Right ventricle myocardium inferior (tissue), 1 donor: Measurements from ENCODE around the gene KCNK1. TPM values are rescaled to one million over a fixed set of nuclear protein-coding genes. Genes with fewer than 3 reads are reported as not detected.
"Not testable (repeated sequence)": the region's sequence is repeated elsewhere in the genome, so short reads cannot be mapped to it uniquely, and the experiment has no call there.

Experiments used
- ATAC-seq: fragments of 200-7000 bp; cut with Tn5 transposase; one replicate; pipeline ENCODE4 v1.9.1; 2020; ENCODE audit warnings: mild to moderate bottlenecking, moderate library complexity
- DNase-seq: peaks from one replicate; pipeline ENCODE4 v3.0.0; 2021; ENCODE audit errors: missing footprints
- intact Hi-C: fragments of 100-400 bp; cut with DNase I; formaldehyde crosslinking; loops from one replicate; pipeline ENCODE4 v1.11.0; 2022
- total RNA-seq: library from RNA; stranded (reverse); fragmentation: NEBNext Ultra II Directional; extraction: Animal tissue kit (Norgen Biotek cat#: 25700); gene quantifications from one replicate; pipeline ENCODE4 v1.2.1, GENCODE V29; 2021
- donor health status: DM: no; HTN: yes; CAD: no; lungs with severe emphysema.

The KCNK1 gene
- total RNA-seq, 1 donor from 2014 or later, result 25.4 TPM

DNA sequence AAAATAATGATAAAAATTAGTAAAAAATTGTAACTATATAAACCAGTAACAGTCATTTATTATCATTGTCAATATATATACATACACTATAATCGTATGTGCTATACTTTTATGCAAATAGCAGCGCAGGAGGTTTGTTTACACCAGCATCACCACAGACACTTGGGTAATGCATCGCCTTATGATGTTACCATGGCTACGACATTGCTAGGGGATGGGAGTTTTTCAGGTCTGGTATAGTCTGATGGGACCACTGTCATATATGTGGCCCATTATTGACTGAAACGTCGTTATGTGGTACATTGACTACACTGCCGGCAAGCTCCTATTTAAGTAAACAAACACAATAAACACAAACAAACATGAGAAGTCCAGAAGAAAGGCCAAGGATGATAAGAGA lies 45.6 kb downstream of the KCNK1 start:
- intact Hi-C loops, result no loop called here
- no peak for DNase-seq
- no peak for ATAC-seq

DNA sequence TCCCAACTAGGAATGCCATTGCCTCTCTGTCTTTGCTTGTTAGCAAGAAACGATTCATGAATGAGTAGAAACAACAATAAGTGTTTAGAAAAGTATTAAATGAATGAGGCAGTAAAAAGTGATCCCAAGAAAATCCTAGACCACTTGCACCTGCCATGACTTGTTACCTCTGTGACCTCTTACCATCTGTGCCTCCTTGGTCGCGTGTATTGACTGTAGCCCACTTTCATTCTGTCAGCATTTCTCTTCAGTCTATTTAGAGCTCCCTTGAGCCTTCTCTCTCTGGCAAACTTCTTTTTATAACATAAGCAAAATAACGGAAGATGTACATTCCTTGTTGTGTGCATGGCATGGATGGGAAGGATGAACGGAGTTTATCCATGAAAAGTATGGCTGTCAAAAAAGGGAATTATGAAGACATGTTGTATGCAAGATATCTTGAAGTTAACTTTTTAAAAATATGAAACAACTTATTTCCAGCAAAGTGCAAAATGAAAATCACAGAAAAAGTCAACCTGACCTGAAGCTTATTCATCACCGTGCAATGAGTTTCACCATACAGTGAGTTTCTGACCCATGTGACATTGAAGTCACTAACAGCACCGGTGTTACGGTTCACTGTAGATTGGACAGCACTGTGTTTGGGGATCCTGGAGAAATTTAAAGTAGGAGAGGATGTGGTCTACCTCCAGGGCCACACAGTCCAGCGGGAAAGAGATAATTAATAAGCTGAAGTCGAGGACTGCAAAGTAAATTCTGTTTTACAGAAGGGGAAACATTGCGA lies 47.7 kb downstream of the KCNK1 start:
- intact Hi-C loops, result no loop called here
- DNase-seq (no peak), ATAC-seq (no peak)

DNA sequence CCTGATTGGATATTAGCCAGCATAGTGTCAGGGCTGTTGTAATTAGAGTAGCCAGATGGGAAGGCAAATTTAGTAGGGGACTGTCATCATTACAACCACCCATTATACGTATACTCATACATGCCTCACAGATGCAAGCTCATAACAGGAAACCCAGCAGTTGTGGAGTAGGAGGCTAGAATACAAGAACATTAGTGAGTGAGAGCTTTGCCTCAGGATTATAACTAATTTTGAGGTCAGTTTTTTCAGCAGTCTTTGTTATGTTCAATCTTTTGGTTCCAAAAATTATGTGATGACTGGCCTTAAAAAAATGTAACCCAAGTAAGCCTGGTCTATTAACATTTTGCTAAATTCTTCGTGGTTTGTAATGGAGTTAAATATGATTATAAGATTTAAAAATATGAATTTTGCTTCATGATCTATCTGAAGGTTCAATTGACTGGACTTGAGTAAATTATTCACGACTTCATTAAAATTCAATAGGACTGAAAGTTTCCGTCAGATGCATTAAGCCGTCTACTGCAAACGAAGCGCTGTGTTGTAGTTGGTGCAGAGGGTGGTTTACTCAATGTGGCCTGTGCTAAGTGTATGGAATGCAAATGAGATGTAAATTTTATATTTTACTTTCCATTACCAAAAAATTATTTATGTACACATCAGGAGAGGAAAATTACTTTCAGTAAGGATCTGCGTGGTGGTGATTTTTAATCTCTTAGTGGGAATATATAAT lies 48.8 kb downstream of the KCNK1 start:
- intact Hi-C loops, result no loop called here
- no peak for DNase-seq
- no peak for ATAC-seq

DNA sequence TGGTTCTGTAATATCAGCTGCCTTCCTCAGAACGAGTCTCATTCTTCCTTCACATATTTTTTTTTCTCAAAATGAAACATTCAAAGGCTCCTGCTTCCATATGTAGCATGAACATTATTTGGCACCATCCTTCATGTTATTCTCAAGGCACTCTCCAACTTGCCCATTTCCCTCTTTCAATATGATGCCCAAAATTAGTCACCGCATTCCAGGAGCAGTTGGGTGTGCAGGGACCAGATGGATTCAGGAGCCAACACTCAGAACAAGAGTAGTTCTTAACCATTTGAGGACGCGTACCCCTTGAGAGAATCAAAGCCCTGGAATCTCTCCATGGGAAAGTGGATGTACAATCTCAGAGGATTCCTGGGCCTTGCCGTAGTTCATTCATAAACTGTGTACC lies 50.3 kb downstream of the KCNK1 start:
- no peak for ATAC-seq

DNA sequence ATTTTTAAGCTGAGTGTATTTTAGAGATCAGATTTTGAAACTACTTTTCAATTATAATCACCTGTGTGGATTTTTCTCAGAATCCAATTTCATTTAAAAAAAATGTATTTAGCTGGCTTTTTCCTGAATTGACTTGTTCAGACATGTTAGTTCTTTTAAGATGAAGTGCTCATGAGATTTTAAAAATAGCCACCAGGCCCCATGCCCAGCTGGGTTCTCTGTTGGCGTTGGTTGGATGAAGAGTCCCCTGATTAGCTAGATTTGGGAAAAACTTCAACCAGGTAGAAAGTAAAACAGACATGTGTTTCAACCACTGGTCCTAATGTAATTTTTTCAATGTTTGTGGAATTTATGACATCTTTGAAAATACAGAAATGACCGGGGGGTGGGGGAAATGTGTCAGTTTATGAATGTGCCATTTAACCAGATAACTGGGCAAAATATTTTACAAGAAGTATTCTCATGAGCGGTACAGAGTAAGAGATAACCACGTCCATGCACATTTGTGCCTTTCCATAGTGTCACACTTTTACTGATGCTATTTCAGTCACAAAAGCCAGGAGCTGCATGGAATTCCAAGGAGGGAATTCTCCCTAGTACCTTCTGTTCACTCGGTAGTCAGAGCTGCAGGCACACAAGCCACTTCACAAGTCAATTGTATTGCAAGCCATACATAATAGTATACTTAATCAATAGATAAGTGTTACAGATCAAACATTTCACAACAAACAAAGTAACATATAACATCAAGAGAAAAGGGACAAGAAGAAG lies 51.1 kb downstream of the KCNK1 start:
- DNase-seq (no peak), ATAC-seq (peak; percentile 49)
- intact Hi-C loops, result loop anchor here (1.0 kb wide), 1 partner anchor 57 kb away; no protein-coding TSS in a partner anchor

More for the DNA sequence above, 50.3 kb downstream of the KCNK1 start:
- DNase-seq, result no peak
- intact Hi-C loops, result no loop called here

DNA sequence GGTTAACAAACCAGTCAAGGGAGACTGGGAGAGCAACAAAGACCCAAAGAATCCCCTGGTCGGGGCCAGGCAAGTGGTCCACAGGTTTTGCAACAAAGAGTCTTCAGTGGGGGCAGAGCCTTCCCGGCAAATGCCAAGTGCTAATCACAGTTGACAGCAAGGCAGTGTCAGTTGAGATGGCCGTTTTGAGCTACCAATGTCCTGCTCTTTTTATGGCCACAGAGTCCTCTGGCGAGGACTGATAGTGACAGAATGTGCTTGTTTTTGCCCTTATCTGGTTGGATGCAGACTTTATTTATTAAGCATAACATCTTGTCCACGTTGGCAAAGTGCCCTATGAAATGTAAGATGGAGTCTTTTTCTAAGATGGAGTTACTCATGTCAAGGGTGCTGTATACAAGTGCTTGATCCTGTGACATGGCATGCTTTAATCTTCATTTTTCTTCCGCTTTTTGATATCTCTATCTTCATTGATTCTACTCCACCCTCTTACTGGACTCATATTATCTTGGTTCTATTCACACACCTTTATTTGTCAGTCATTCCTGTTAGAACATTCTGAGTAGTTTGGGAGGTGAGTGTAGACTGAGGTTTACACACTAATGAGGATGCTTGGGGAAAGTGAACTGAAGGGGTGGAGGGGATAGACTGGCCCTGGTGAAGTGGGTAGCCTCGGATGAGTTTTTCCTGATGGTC lies 51.8 kb downstream of the KCNK1 start:
- intact Hi-C loops, result loop anchor here (1.0 kb wide), 1 partner anchor 57 kb away; no protein-coding TSS in a partner anchor
- DNase-seq, result no peak
- peak; percentile 84 for ATAC-seq

DNA sequence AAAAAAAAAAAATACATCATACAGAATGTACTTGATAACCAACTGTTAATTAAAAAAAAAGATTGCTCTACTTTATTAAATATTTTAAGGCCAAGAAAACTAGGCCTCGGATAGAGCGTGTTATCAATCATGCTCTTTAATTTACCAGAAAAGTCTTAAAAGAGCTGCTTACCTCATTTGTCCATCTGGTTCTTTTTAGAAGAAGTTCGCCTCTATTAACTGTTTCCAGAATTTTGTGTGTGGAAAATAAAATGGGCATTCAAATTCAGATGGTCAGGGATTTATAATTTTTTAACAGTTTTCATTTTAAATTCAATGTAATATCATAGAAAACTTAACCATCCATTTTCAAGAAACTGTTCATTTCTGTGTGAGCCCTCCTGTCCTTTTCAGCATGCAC lies 53.8 kb downstream of the KCNK1 start:
- intact Hi-C loops, result no loop called here
- ATAC-seq, result no peak

DNA sequence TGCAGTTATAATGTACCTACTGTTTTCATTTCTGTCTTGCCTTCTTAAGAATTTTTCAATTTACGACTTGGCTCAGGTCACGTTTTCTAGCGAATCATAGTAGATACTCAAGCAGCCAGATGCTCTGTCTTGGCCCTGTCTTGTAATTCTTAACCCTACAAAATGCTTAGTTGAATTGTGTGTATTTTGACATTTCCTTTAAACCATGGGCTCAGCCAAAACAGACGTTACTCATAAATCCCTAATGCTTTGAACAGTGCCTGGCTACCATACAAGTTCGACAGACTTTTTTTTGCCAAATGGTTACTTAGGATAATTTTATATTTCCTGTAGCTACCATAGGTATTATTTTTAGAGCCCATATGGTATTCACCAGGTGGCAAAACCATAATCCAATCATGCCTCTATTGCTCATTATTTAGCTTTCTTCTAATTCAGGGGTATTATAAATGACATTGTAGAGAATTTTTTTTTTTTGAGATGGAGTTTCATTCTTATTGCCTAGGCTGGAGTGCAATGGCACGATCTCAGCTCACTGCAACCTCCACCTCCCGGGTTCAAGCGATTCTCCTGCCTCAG lies 54.3 kb downstream of the KCNK1 start:
- intact Hi-C loops, result no loop called here
- no peak for DNase-seq
- peak; percentile 22 for ATAC-seq

More for the DNA sequence above, 53.8 kb downstream of the KCNK1 start:
- DNase-seq, result no peak

DNA sequence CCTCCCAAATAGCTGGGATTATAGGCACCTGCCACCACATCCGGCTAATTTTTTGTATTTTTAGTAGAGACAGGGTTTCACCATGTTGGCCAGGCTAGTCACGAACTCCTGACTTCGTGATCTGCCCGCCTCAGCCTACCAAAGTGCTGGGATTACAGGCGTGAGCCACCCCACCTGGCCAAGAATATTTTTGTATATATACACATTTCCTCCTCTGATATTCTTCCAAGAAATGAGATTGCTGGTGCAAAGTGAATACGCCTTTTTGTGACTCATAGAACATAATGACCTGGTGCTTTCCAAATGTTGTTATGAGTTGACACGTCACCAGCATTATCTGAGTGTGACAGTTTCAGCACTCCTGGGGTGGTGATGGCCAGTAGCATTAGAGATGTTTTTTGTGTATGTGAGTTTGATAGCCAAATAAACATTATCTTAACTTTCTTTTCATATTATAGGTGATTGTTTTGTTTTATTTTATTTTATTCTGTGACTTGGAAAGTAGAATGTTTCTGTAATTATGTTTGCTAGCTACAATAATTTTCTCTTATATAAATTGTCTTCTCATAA lies 54.9 kb downstream of the KCNK1 start:
- intact Hi-C loops, result no loop called here
- ATAC-seq (peak; percentile 69), DNase-seq (no peak)

DNA sequence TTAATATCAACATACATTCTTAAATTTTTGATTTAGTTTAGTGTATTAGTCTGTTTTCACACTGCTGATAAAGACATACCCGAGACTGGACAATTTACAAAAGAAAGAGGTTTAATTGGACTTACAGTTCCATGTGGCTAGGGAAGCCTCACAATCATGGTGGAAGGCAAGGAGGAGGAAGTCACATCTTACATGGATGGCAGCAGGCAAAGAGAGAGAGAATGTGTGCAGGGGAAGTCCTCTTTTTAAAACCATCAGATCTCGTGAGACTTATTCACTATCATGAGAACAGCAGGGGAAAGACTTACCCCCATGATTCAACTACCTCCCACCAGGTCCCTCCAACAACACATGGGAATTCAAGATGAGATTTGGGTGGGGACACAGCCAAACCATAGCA lies 56.5 kb downstream of the KCNK1 start:
- ATAC-seq, DNase-seq, intact Hi-C loops: not testable (repeated sequence)

DNA sequence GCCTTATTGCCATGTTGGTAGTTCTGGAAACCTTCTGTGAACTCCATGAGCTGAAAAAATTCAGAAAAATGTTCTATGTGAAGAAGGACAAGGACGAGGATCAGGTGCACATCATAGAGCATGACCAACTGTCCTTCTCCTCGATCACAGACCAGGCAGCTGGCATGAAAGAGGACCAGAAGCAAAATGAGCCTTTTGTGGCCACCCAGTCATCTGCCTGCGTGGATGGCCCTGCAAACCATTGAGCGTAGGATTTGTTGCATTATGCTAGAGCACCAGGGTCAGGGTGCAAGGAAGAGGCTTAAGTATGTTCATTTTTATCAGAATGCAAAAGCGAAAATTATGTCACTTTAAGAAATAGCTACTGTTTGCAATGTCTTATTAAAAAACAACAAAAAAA lies 57.4 kb downstream of the KCNK1 start:
- intact Hi-C loops, result no loop called here
- ATAC-seq (no peak), DNase-seq (no peak)

DNA sequence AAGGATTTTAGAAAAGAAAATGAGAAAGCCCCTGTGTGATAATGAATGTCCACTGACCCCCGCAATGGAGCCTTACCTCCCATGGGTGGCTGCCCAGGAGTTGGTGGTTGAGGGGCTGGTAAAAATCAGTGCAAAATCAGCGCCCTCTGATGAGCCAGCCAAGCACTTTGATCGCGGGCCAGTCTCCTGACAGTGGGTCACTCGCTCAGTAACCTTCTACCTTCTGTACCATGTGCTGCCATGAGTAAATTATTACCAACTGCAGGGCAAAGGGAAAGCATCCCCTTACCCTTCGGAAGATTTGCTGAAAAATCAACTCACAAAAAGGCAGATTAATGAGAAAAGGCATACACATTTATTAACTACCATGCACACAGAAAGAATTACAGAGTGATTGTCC lies 58.8 kb downstream of the KCNK1 start:
- ATAC-seq (no peak), DNase-seq (no peak)
- intact Hi-C loops, result no loop called here

DNA sequence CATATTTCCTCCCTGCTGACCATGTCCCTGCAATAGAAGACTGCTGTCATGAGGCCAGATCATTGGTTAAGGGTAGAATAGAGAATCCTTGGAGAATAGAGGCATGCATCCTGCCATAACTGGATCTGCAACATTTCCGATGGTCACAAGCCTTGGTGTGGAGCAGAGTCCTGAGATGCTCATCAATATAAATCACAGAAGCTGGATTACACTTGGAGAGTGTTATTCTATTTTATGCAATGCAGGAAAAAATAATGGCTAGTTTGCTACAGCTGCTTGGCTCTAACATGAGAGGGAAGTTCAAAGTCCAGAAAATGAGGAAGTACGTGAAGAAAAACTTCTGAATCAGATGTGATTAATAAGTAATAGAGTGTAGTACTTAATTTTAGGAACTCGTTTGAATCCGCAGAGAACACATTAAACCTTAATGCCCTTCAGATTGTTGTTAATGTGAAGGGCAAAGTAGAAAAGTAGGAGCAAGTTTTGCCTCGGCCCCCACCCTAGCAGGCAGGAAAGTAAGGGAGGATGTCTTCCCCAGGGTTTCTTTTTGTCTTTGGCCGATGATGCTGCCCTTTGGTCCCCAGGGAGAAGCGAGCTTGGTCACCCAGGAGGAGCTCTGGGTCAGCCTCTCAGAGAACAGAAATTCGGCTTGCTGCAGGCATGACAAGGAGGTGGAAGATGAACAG lies 59.5 kb downstream of the KCNK1 start:
- intact Hi-C loops, result no loop called here
- DNase-seq, result no peak
- no peak for ATAC-seq

DNA sequence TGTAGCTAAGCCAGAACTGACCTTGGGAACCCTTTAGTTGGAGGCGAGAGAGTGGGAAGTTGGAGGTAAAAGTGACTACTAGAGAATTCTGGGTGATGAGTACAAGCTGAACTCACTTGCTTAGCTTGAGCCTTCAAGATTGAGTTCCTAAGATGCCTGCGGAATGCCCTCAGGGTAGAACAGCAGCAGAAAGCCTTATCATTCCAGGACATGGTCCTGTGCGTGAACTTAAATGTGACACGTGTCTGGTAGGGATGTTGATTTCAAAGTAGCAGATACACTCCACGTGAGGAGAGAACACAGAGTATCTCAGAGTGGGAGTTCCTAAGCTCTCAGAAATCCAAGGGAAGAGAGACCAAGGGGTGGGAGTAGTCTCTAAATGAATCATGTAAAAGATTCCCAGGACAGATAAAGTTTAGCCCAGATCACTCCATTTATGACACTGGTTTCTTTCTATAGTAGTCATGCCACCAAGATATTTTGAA lies 60.1 kb downstream of the KCNK1 start:
- DNase-seq (no peak), ATAC-seq (peak; percentile 6)
- intact Hi-C loops, result no loop called here

DNA sequence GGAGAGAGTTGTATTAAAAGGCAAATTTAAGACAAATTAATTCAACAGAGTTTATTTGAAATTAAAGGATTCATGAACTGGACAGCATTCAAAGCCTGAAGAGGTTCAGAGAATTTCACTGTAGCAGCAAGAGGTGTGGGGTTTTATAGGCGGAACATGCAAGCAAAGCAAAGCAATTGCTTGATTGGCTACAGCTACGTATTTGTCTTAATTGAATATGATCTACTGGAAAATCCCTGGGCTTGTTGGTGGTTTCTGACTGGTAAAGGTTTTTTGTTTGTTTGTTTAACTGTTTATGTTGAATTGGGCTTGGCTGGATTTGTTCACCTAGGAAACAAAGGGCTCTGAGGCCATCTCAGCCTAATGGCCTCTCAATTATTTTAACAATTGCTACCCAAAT lies 61.5 kb downstream of the KCNK1 start:
- ATAC-seq, result no peak
- no peak for DNase-seq
- intact Hi-C loops, result no loop called here

DNA sequence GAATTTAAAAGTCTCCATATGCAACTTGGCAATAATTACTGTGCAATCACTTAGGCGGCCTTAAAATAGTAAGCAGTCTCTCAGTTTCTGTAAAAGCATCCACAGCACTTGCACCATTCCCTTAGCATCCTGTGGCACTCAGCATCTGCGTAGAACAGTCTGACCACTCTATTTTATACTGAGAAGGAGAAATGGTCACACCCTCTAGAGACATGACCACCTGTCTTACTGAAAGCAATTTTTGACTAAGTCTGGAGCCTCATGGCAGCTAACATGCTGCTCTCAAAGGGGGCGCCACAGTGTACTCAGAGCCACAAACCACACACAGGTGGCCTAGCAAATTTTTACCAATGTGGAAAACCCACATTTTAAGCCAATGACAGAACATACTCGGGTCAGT lies 62.0 kb downstream of the KCNK1 start:
- ATAC-seq (no peak), DNase-seq (no peak)
- intact Hi-C loops, result no loop called here

DNA sequence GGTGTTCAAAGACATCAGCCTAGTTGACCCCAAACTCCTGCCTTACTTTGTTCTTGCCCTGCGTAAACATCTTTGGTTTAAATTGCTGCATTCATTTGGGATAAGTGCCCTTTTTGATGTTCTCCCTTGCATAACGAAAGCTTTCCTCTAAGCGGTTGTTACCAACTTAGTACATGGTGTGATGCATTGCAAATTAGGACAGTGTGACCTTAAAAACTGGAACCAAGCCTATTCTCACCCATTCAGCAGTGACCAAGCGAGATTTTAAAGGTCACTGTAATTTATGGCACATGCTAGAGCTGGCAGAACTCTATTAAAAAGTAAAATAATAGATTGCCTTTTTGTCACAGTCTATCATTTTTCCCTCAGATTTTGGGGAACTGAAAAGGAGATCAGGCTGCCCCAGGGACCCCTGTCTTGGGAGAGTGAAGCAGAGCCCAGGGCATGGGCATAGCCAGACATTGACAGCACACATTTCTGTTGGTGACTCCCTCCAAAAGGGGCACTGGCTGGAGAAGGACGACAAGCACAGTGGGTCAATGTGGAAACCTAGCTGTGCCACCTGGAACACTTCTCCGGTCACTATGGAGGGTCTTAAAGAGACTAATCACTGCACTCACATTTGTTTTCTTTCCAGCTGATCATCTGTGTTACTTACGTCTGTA lies 63.9 kb downstream of the KCNK1 start:
- intact Hi-C loops, result no loop called here
- peak; percentile 67 for ATAC-seq
- no peak for DNase-seq
